Measurements from ENCODE around the gene DMPK. TPM values are rescaled to one million over a fixed set of nuclear protein-coding genes. Genes with fewer than 3 reads are reported as not detected.

DMPK gene, protein sequence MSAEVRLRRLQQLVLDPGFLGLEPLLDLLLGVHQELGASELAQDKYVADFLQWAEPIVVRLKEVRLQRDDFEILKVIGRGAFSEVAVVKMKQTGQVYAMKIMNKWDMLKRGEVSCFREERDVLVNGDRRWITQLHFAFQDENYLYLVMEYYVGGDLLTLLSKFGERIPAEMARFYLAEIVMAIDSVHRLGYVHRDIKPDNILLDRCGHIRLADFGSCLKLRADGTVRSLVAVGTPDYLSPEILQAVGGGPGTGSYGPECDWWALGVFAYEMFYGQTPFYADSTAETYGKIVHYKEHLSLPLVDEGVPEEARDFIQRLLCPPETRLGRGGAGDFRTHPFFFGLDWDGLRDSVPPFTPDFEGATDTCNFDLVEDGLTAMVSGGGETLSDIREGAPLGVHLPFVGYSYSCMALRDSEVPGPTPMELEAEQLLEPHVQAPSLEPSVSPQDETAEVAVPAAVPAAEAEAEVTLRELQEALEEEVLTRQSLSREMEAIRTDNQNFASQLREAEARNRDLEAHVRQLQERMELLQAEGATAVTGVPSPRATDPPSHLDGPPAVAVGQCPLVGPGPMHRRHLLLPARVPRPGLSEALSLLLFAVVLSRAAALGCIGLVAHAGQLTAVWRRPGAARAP
- total RNA-seq: 42.6 TPM
- long read RNA-seq, transcript DMPK-202 (14 exons, 3,227 nt): major isoform, 6 of 68 reads
- long read RNA-seq, partial matches to known transcripts: 21 of 68 reads
- long read RNA-seq, other reads (novel, unspliced or antisense): 31 of 68 reads

DNA sequence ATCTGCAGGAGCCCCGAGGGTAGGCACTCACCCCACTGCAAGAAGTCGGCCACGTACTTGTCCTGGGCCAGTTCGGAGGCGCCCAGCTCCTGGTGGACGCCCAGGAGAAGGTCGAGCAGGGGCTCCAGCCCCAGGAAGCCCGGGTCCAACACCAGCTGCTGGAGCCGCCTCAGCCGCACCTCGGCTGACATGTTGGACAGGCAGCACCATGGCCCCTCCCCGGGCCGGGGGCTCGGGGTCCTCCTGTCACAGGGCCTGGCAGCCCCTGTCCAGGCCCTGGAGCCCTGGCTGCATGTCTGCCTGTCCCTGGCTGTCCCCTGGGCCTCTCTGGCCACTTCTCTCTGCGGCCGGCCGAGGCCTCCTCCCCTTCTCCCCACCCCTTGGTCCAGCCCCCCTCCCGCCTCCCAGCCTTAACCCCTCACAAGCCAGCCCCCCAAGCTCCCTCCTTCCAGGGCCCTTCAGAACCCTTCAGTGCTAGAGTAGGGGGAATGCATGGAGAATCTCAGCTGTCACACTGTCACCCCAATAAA, at the start of gene DMPK:
Gene DMPK, minus strand, starts transcription at position 329 of the 530 bp plus-strand sequence. Its CDS starts 138 bp downstream, at position 191.
- intact Hi-C loops (cut with DNase I): no loop called here
- peak within 1 kb of the TSS; percentile 60 for H3K27ac ChIP-seq
- TF ChIP-seq, protein P1, sequence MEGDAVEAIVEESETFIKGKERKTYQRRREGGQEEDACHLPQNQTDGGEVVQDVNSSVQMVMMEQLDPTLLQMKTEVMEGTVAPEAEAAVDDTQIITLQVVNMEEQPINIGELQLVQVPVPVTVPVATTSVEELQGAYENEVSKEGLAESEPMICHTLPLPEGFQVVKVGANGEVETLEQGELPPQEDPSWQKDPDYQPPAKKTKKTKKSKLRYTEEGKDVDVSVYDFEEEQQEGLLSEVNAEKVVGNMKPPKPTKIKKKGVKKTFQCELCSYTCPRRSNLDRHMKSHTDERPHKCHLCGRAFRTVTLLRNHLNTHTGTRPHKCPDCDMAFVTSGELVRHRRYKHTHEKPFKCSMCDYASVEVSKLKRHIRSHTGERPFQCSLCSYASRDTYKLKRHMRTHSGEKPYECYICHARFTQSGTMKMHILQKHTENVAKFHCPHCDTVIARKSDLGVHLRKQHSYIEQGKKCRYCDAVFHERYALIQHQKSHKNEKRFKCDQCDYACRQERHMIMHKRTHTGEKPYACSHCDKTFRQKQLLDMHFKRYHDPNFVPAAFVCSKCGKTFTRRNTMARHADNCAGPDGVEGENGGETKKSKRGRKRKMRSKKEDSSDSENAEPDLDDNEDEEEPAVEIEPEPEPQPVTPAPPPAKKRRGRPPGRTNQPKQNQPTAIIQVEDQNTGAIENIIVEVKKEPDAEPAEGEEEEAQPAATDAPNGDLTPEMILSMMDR (IDR thresholded peaks at IDR 0.05): no peak
- H3K9me3 ChIP-seq: no peaks in the 10 kb centered on the region
- peak in 1 of 2 donors; percentile 27 for ATAC-seq
- peaks cover 37% of the 10 kb centered on the region for H3K27me3 ChIP-seq (ENCODE audit: low read depth)
- peak within 1 kb of the TSS; percentile 55 for H3K4me3 ChIP-seq
- DNase-seq: no peak
- H3K4me1 ChIP-seq: peaks cover 34% of the 10 kb centered on the region
- peaks cover 34% of the 10 kb centered on the region for H3K36me3 ChIP-seq

DNA sequence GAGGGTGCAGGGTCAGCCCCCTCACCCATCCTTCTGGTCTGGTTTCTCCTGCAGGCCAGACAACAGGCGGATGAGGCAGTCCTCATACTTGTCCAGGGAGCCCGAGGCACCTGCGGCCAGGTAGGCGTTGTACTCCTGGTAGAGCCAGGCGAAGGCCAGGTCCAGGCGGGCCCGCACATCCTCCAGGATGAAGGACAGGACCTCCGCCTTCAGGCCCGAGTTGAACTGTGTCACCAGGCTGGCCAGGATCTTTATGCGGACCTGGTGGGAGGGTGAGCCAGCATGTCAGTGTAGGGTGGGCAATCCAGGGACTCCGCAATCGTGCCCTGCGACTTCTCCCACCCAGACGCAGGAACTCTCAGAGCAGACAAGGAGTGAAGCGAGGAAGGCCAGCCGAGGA, 46.7 kb upstream of the DMPK start:
- intact Hi-C loops (cut with DNase I): no loop called here
- H3K9me3 ChIP-seq: no peaks in the 10 kb centered on the region
- DNase-seq: no peak
- H3K27ac ChIP-seq: no peak overlapping the region
- no peaks in the 10 kb centered on the region for H3K27me3 ChIP-seq (ENCODE audit: low read depth)
- H3K4me3 ChIP-seq: no peak overlapping the region
- H3K4me1 ChIP-seq: no peaks in the 10 kb centered on the region
- H3K36me3 ChIP-seq: peaks cover 100% of the 10 kb centered on the region
- TF ChIP-seq, protein P1 (IDR thresholded peaks at IDR 0.05): no peak
- no peak for ATAC-seq

DNA sequence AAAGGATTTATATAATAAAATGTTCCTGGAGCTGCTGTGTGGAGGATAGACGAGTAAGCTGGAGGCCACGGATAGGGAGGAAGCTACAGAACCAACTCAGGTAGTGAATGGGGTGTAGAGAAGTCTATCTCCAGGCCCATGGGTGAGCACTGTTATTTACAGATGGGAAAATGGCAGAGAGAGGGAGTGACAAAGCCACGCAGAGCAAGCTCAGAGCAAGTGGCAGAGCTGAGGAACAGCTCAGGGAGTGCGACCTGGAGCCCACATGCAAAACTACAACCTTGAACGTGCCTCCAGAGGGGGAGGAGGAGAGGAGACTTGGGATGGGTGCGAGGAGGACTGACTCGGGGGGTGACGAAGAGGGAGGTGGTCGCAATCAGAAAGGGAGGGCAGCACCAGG, 46.2 kb upstream of the DMPK start:
- TF ChIP-seq, protein P1 (IDR thresholded peaks at IDR 0.05): no peak
- Histone ChIP-seq H3K27ac (no peak overlapping the region), H3K36me3 (peaks cover 100% of the 10 kb centered on the region), H3K4me1 (no peaks in the 10 kb centered on the region), H3K27me3 (ENCODE audit: low read depth) (no peaks in the 10 kb centered on the region), H3K9me3 (no peaks in the 10 kb centered on the region), H3K4me3 (no peak overlapping the region)
- ATAC-seq: no peak
- no peak for DNase-seq
- intact Hi-C loops (cut with DNase I): no loop called here

DNA sequence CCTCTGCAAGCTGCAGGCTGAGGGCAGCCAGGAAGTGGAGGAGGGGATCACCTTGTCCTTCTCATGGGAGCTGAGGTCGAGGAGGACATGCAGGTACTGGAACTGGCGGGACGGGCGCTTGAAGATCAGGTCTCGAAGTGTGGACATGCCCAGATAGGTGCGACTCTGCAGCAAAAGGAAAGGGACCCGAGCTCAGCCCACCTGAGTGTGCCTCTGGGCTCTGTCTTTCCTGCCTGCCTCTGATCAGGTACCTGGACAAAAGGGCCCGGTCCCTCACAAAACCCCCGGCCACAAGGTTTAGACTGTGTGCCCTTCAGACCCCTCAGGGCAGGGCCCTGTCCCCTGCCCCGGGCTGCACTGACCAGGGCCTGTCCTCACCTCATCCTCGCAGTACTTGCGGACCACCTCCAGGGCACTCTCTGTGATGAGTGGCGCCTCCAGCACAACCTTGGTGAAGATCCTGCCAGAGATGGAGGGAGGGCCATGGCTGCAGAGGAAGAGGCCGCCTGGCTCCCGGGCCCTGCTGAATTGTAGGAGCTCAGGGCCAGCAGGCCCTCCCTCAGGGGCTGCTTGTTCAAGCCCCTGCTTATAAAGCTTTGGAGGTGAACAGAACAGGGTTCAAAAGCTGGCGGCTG, 45.3 kb upstream of the DMPK start:
- ATAC-seq: no peak
- no peaks in the 10 kb centered on the region for H3K27me3 ChIP-seq (ENCODE audit: low read depth)
- H3K9me3 ChIP-seq: no peaks in the 10 kb centered on the region
- TF ChIP-seq, protein P1 (IDR thresholded peaks at IDR 0.05): no peak
- no peak for DNase-seq
- H3K4me3 ChIP-seq: no peak overlapping the region
- no peaks in the 10 kb centered on the region for H3K4me1 ChIP-seq
- intact Hi-C loops (cut with DNase I): no loop called here
- H3K27ac ChIP-seq: no peak overlapping the region
- peaks cover 100% of the 10 kb centered on the region for H3K36me3 ChIP-seq

DNA sequence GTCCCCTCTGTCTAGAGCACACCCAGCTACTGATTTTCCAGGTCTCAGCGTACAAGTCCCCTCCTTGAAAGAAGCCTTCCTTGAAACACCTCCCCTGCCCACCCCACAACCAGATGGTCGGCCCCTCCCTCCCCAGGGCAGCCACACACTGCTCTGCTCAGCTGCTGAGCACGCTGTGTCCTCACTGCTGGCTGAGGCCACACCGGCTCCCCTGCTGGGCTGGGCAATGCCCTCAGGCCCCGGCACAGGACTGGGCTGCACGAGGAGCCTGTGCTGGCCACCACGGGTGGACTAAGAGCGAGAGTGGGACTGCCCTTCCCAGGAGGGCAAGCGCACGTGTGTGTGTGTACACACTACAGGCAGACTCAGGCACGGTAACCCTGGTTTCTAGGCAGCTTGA, 44.6 kb upstream of the DMPK start:
- peaks cover 98% of the 10 kb centered on the region for H3K36me3 ChIP-seq
- intact Hi-C loops (cut with DNase I): no loop called here
- TF ChIP-seq, protein P1 (IDR thresholded peaks at IDR 0.05): no peak
- no peak overlapping the region for H3K4me3 ChIP-seq
- no peak overlapping the region for H3K27ac ChIP-seq
- DNase-seq: no peak
- H3K4me1 ChIP-seq: no peaks in the 10 kb centered on the region
- H3K27me3 ChIP-seq (ENCODE audit: low read depth): no peaks in the 10 kb centered on the region
- H3K9me3 ChIP-seq: no peaks in the 10 kb centered on the region
- no peak for ATAC-seq

All from lower lobe of right lung (tissue), 2 donors.